Measurements from ENCODE around the gene ABR. TPM values are rescaled to one million over a fixed set of nuclear protein-coding genes. Genes with fewer than 3 reads are reported as not detected.
"Not testable (repeated sequence)": the region's sequence is repeated elsewhere in the genome, so short reads cannot be mapped to it uniquely, and the experiment has no call there.

Gene ABR
- total RNA-seq, 1 donor from 2014 or later: 70.9 TPM

- Histone ChIP-seq H2AFZ (ENCODE audit: low read depth, low read length) (no peak overlapping the region), H3K79me2 (ENCODE audit: insufficient read depth, low read length) (peaks cover 3% of the 10 kb centered on the region), H3K4me1 (ENCODE audit: insufficient read depth, low read length) (peaks cover 22% of the 10 kb centered on the region), H3K4me2 (ENCODE audit: low read length) (no peak overlapping the region), H3K36me3 (ENCODE audit: insufficient read depth, low read length) (no peaks in the 10 kb centered on the region), H4K20me1 (ENCODE audit: insufficient read depth, low read length) (peaks cover 61% of the 10 kb centered on the region), H3K27me3 (ENCODE audit: insufficient read depth, low read length) (no peaks in the 10 kb centered on the region), H3K9ac (ENCODE audit: low read length) (no peak overlapping the region), H3K4me3 (ENCODE audit: insufficient read depth, low read depth, low read length) (no peak overlapping the region), H3K27ac (ENCODE audit: low read depth, low read length) (no peak overlapping the region), H3K9me3 (ENCODE audit: insufficient read depth, low read depth, low read length) (no peaks in the 10 kb centered on the region)
- no peak overlapping the region for H3K27ac Mint-ChIP-seq (ENCODE audit: unreplicated experiment)
- no peak overlapping the region for H3K4me3 Mint-ChIP-seq (ENCODE audit: unreplicated experiment)
- TF ChIP-seq CTCF (IDR thresholded peaks at IDR 0.05; ENCODE audit: insufficient read depth, low read depth, low read length) (no peak), EZH2 (IDR thresholded peaks at IDR 0.05; ENCODE audit: insufficient read depth, low read length) (no peak)
- DNase-seq (ENCODE audit: low read depth): no peak
- H3K27me3 Mint-ChIP-seq (ENCODE audit: low read depth, unreplicated experiment): no peaks in the 10 kb centered on the region
- peaks cover 10% of the 10 kb centered on the region for H3K4me1 Mint-ChIP-seq (ENCODE audit: low read depth, unreplicated experiment)
- no peaks in the 10 kb centered on the region for H3K9me3 Mint-ChIP-seq (ENCODE audit: unreplicated experiment)
- FAIRE-seq: no peak
- peaks cover 4% of the 10 kb centered on the region for H3K36me3 Mint-ChIP-seq (ENCODE audit: low read depth, unreplicated experiment)
These were observed 103.3 kb downstream of the ABR start for GRCh38 chr17:1076299-1076981.

- peaks cover 9% of the 10 kb centered on the region for H3K4me1 ChIP-seq (ENCODE audit: insufficient read depth, low read length)
- FAIRE-seq: no peak
- no peaks in the 10 kb centered on the region for H3K27me3 ChIP-seq (ENCODE audit: insufficient read depth, low read length)
- no peak overlapping the region for H3K27ac Mint-ChIP-seq (ENCODE audit: unreplicated experiment)
- DNase-seq (ENCODE audit: low read depth): no peak
- TF ChIP-seq CTCF (IDR thresholded peaks at IDR 0.05; ENCODE audit: insufficient read depth, low read depth, low read length): no peak
- no peak overlapping the region for H3K4me3 ChIP-seq (ENCODE audit: insufficient read depth, low read depth, low read length)
- no peaks in the 10 kb centered on the region for H3K9me3 Mint-ChIP-seq (ENCODE audit: unreplicated experiment)
- peaks cover 3% of the 10 kb centered on the region for H3K79me2 ChIP-seq (ENCODE audit: insufficient read depth, low read length)
- H3K27me3 Mint-ChIP-seq (ENCODE audit: low read depth, unreplicated experiment): no peaks in the 10 kb centered on the region
- H3K27ac ChIP-seq (ENCODE audit: low read depth, low read length): no peak overlapping the region
- H3K36me3 ChIP-seq (ENCODE audit: insufficient read depth, low read length): no peaks in the 10 kb centered on the region
- no peak overlapping the region for H3K4me3 Mint-ChIP-seq (ENCODE audit: unreplicated experiment)
- no peak overlapping the region for H2AFZ ChIP-seq (ENCODE audit: low read depth, low read length)
- peaks cover 5% of the 10 kb centered on the region for H3K4me1 Mint-ChIP-seq (ENCODE audit: low read depth, unreplicated experiment)
- no peaks in the 10 kb centered on the region for H3K9me3 ChIP-seq (ENCODE audit: insufficient read depth, low read depth, low read length)
- H3K9ac ChIP-seq (ENCODE audit: low read length): no peak overlapping the region
- no peak overlapping the region for H3K4me2 ChIP-seq (ENCODE audit: low read length)
- peaks cover 6% of the 10 kb centered on the region for H3K36me3 Mint-ChIP-seq (ENCODE audit: low read depth, unreplicated experiment)
- peaks cover 51% of the 10 kb centered on the region for H4K20me1 ChIP-seq (ENCODE audit: insufficient read depth, low read length)
These were observed 104.7 kb downstream of the ABR start for GRCh38 chr17:1074886-1075605.

- not testable (repeated sequence) for H3K27me3 ChIP-seq (ENCODE audit: insufficient read depth, low read length); FAIRE-seq; H3K36me3 Mint-ChIP-seq (ENCODE audit: low read depth, unreplicated experiment); H3K79me2 ChIP-seq (ENCODE audit: insufficient read depth, low read length); H3K9ac ChIP-seq (ENCODE audit: low read length); H3K4me1 ChIP-seq (ENCODE audit: insufficient read depth, low read length); H3K27me3 Mint-ChIP-seq (ENCODE audit: low read depth, unreplicated experiment); H3K27ac ChIP-seq (ENCODE audit: low read depth, low read length); H3K9me3 Mint-ChIP-seq (ENCODE audit: unreplicated experiment); H3K4me2 ChIP-seq (ENCODE audit: low read length); H2AFZ ChIP-seq (ENCODE audit: low read depth, low read length); H3K4me3 Mint-ChIP-seq (ENCODE audit: unreplicated experiment); H3K9me3 ChIP-seq (ENCODE audit: insufficient read depth, low read depth, low read length); H3K4me1 Mint-ChIP-seq (ENCODE audit: low read depth, unreplicated experiment); H3K4me3 ChIP-seq (ENCODE audit: insufficient read depth, low read depth, low read length); DNase-seq (ENCODE audit: low read depth); H3K36me3 ChIP-seq (ENCODE audit: insufficient read depth, low read length); H3K27ac Mint-ChIP-seq (ENCODE audit: unreplicated experiment)
- peaks cover 49% of the 10 kb centered on the region for H4K20me1 ChIP-seq (ENCODE audit: insufficient read depth, low read length)
These were observed 105.7 kb downstream of the ABR start for GRCh38 chr17:1073963-1074625.

Measured in astrocyte (in vitro differentiated cells and primary cell).